Duodenal mucosa (tissue), 2 donors: ENCODE data around the gene HECTD3.
"Not testable (repeated sequence)": the region's sequence is repeated elsewhere in the genome, so short reads cannot be mapped to it uniquely, and the experiment has no call there.

Experiments used
- H3K27ac ChIP-seq: one replicate; pipeline ENCODE4 v1.7.0; 2013; ENCODE audit warnings: low read depth, low read length
- H3K27me3 ChIP-seq, 2 donors: one replicate each; pipeline ENCODE4 v1.7.0; 2013; ENCODE audit warnings: low read length in 2 of 2, control low read depth in 1 of 2; ENCODE audit not compliant: insufficient read depth in 2 of 2, control insufficient read depth in 1 of 2
- H3K36me3 ChIP-seq, 2 donors: one replicate each; pipeline ENCODE4 v1.7.0; 2013; ENCODE audit warnings: low read length in 2 of 2, control low read depth in 1 of 2; ENCODE audit not compliant: insufficient read depth in 2 of 2, control insufficient read depth in 1 of 2
- H3K4me1 ChIP-seq, 2 donors: one replicate each; pipeline ENCODE4 v1.7.0; 2013; ENCODE audit warnings: low read length in 2 of 2, control low read depth in 1 of 2; ENCODE audit not compliant: insufficient read depth in 2 of 2, control insufficient read depth in 1 of 2
- H3K4me3 ChIP-seq, 2 donors: one replicate each; pipeline ENCODE4 v1.7.0; 2013; ENCODE audit warnings: low read length in 2 of 2, low read depth in 1 of 2
- H3K9ac ChIP-seq, 2 donors: one replicate each; pipeline ENCODE4 v1.7.0; 2013; ENCODE audit warnings: low read length in 2 of 2, low read depth in 1 of 2
- H3K9me3 ChIP-seq, 2 donors: one replicate each; pipeline ENCODE4 v1.7.0; 2013; ENCODE audit warnings: low read length in 2 of 2, control low read depth in 1 of 2; ENCODE audit not compliant: control insufficient read depth in 1 of 2

The HECTD3 gene

GRCh38 chr1:44995467-44996238 is 15.5 kb downstream of the HECTD3 start:
- Histone ChIP-seq H3K9me3 (no peaks in the 10 kb centered on the region), H3K9ac (no peak overlapping the region), H3K4me1 (peaks cover 0 to 2% of the 10 kb centered on the region in 2 donors)

GRCh38 chr1:44994309-44994898 is 16.7 kb downstream of the HECTD3 start:
- no peaks in the 10 kb centered on the region for H3K9me3 ChIP-seq
- H3K36me3 ChIP-seq: no peaks in the 10 kb centered on the region
- no peak overlapping the region for H3K27ac ChIP-seq
- no peak overlapping the region for H3K4me3 ChIP-seq
- H3K9ac ChIP-seq: no peak overlapping the region
- H3K4me1 ChIP-seq: no peaks in the 10 kb centered on the region
- no peaks in the 10 kb centered on the region for H3K27me3 ChIP-seq

More at GRCh38 chr1:44995467-44996238, 15.5 kb downstream of the HECTD3 start:
- Histone ChIP-seq H3K4me3 (no peak overlapping the region), H3K36me3 (no peaks in the 10 kb centered on the region), H3K27me3 (no peaks in the 10 kb centered on the region), H3K27ac (no peak overlapping the region)

- Histone ChIP-seq H3K27me3 (no peaks in the 10 kb centered on the region), H3K4me1 (peaks cover 8 to 14% of the 10 kb centered on the region in 2 donors), H3K4me3 (no peak overlapping the region), H3K27ac (no peak overlapping the region), H3K9ac (no peak overlapping the region), H3K9me3 (no peaks in the 10 kb centered on the region), H3K36me3 (no peaks in the 10 kb centered on the region)
Measured at GRCh38 chr1:44988531-44989156, 22.5 kb downstream of the HECTD3 start.

GRCh38 chr1:44985747-44986359 is 25.3 kb downstream of the HECTD3 start:
- Histone ChIP-seq H3K27ac (peak overlapping the region; percentile 39), H3K9me3 (no peaks in the 10 kb centered on the region), H3K27me3 (no peaks in the 10 kb centered on the region), H3K9ac (peak overlapping the region; percentile 70 to 71), H3K4me1 (peaks cover 8 to 14% of the 10 kb centered on the region in 2 donors), H3K4me3 (peak overlapping the region; percentile 81 to 91), H3K36me3 (peaks cover 1 to 5% of the 10 kb centered on the region in 2 donors)

GRCh38 chr1:44977372-44977771 is 33.8 kb downstream of the HECTD3 start:
- not testable (repeated sequence) for H3K4me1 ChIP-seq, H3K9ac ChIP-seq, H3K27ac ChIP-seq, H3K9me3 ChIP-seq, H3K4me3 ChIP-seq, H3K27me3 ChIP-seq
- H3K36me3 ChIP-seq: peaks cover 7 to 59% of the 10 kb centered on the region in 2 donors

- Histone ChIP-seq H3K9me3 (no peaks in the 10 kb centered on the region), H3K4me3 (no peak overlapping the region), H3K27ac (no peak overlapping the region), H3K9ac (no peak overlapping the region), H3K36me3 (peaks cover 6 to 59% of the 10 kb centered on the region in 2 donors), H3K27me3 (no peaks in the 10 kb centered on the region), H3K4me1 (no peaks in the 10 kb centered on the region)
Measured at GRCh38 chr1:44976252-44976651, 34.9 kb downstream of the HECTD3 start.

- no peaks in the 10 kb centered on the region for H3K27me3 ChIP-seq
- H3K4me3 ChIP-seq: no peak overlapping the region
- H3K9me3 ChIP-seq: no peaks in the 10 kb centered on the region
- peaks cover 0 to 43% of the 10 kb centered on the region in 2 donors for H3K36me3 ChIP-seq
- no peaks in the 10 kb centered on the region for H3K4me1 ChIP-seq
- no peak overlapping the region for H3K9ac ChIP-seq
- no peak overlapping the region for H3K27ac ChIP-seq
Measured at GRCh38 chr1:44973645-44974044, 37.5 kb downstream of the HECTD3 start.

- no peaks in the 10 kb centered on the region for H3K9me3 ChIP-seq
- no peak overlapping the region for H3K4me3 ChIP-seq
- H3K4me1 ChIP-seq: no peaks in the 10 kb centered on the region
- no peaks in the 10 kb centered on the region for H3K27me3 ChIP-seq
- no peak overlapping the region for H3K27ac ChIP-seq
- no peak overlapping the region for H3K9ac ChIP-seq
- H3K36me3 ChIP-seq: peaks cover 0 to 11% of the 10 kb centered on the region in 2 donors
Measured at GRCh38 chr1:44970317-44970716, 40.8 kb downstream of the HECTD3 start.

- no peaks in the 10 kb centered on the region for H3K27me3 ChIP-seq
- H3K4me1 ChIP-seq: no peaks in the 10 kb centered on the region
- peaks cover 0 to 4% of the 10 kb centered on the region in 2 donors for H3K36me3 ChIP-seq
- no peak overlapping the region for H3K27ac ChIP-seq
- no peak overlapping the region for H3K9ac ChIP-seq
- no peak overlapping the region for H3K4me3 ChIP-seq
- H3K9me3 ChIP-seq: no peaks in the 10 kb centered on the region
Measured at GRCh38 chr1:44964396-44964795, 46.7 kb downstream of the HECTD3 start.

- peaks cover 4 to 9% of the 10 kb centered on the region in 2 donors for H3K36me3 ChIP-seq
- no peaks in the 10 kb centered on the region for H3K27me3 ChIP-seq
- H3K27ac ChIP-seq: no peak overlapping the region
- H3K9me3 ChIP-seq: no peaks in the 10 kb centered on the region
- no peak overlapping the region for H3K9ac ChIP-seq
- no peak overlapping the region for H3K4me3 ChIP-seq
- H3K4me1 ChIP-seq: no peaks in the 10 kb centered on the region
Measured at GRCh38 chr1:44962729-44963128, 48.4 kb downstream of the HECTD3 start.
